HEK293T (cell line): Measurements from ENCODE around the gene E2F3.

Experiments used
- CTCF ChIA-PET: fragments of 350-600 bp; formaldehyde crosslinking; extraction: SDS; loops from one replicate; lab custom pipeline; 2021; ENCODE audit warnings: antibody characterized with exemption, inconsistent platforms; lab: Yijun Ruan, JAX
- POLR2A ChIA-PET: fragments of 350-600 bp; formaldehyde crosslinking; extraction: SDS; loops from one replicate; lab custom pipeline; 2020; ENCODE audit warnings: antibody characterized with exemption, inconsistent platforms; lab: Yijun Ruan, JAX
- DNase-seq: peaks from one replicate; pipeline ENCODE4 v3.0.0; 2012; ENCODE audit warnings: mixed read lengths; ENCODE audit errors: extremely low spot score
- ARNT ChIP-seq: fragments of 450-650 bp; IDR thresholded peaks from 2 replicates; pipeline ENCODE4 v1.6.1; 2017; ENCODE audit warnings: mild to moderate bottlenecking
- BHLHE40 ChIP-seq: fragments of 450-650 bp; IDR thresholded peaks from 2 replicates; pipeline ENCODE4 v1.6.1; 2016; ENCODE audit warnings: mild to moderate bottlenecking, moderate library complexity, borderline replicate concordance
- CTBP1 ChIP-seq: fragments of 450-650 bp; IDR thresholded peaks from 2 replicates; pipeline ENCODE4 v1.6.1; 2016; ENCODE audit warnings: borderline replicate concordance
- ELF4 ChIP-seq: fragments of 450-650 bp; IDR thresholded peaks from 2 replicates; pipeline ENCODE4 v1.6.1; 2017; ENCODE audit warnings: antibody characterized with exemption
- FOXA1 ChIP-seq: fragments of 450-650 bp; IDR thresholded peaks from 2 replicates; pipeline ENCODE4 v1.6.1; 2016; ENCODE audit warnings: mild to moderate bottlenecking
- FOXK2 ChIP-seq: fragments of 450-650 bp; IDR thresholded peaks from 2 replicates; pipeline ENCODE4 v1.6.1; 2016; ENCODE audit warnings: mild to moderate bottlenecking
- FOXM1 ChIP-seq: fragments of 450-650 bp; IDR thresholded peaks from 2 replicates; pipeline ENCODE4 v1.6.1; 2017; ENCODE audit warnings: mild to moderate bottlenecking, borderline replicate concordance
- HDGF ChIP-seq: fragments of 450-650 bp; IDR thresholded peaks from 2 replicates; pipeline ENCODE4 v1.6.1; 2017; ENCODE audit warnings: antibody characterized with exemption, borderline replicate concordance
- L3MBTL2 ChIP-seq: fragments of 450-650 bp; conservative IDR thresholded peaks from 2 replicates; pipeline ENCODE4 v1.6.1; 2016; ENCODE audit warnings: mild to moderate bottlenecking
- LEF1 ChIP-seq: fragments of 450-650 bp; IDR thresholded peaks from 2 replicates; pipeline ENCODE4 v1.6.1; 2017; ENCODE audit warnings: mild to moderate bottlenecking, borderline replicate concordance
- NFRKB ChIP-seq: fragments of 450-650 bp; IDR thresholded peaks from 2 replicates; pipeline ENCODE4 v1.6.1; 2016; ENCODE audit warnings: mild to moderate bottlenecking, moderate library complexity
- PKNOX1 ChIP-seq: fragments of 450-650 bp; IDR thresholded peaks from 2 replicates; pipeline ENCODE4 v1.6.1; 2016
- SP1 ChIP-seq: fragments of 450-650 bp; IDR thresholded peaks from 2 replicates; pipeline ENCODE4 v1.6.1; 2017
- SUZ12 ChIP-seq: fragments of 450-650 bp; IDR thresholded peaks from 2 replicates; pipeline ENCODE4 v1.6.1; 2016; ENCODE audit warnings: mild to moderate bottlenecking
- TARDBP ChIP-seq: fragments of 450-650 bp; IDR thresholded peaks from 2 replicates; pipeline ENCODE4 v1.6.1; 2016
- ZNF384 ChIP-seq: fragments of 450-650 bp; IDR thresholded peaks from 2 replicates; pipeline ENCODE4 v1.6.1; 2016

The E2F3 gene

GRCh38 chr6:20403766-20404640 is 2.3 kb downstream of the E2F3 start:
- peak; percentile 29 for DNase-seq
- POLR2A ChIA-PET, result interaction anchor here (0.8 to 1.5 kb wide), 5 partner anchors 10 to 130 kb away, joined by 3 to 6 read pairs (median 4); partner anchors contain the start of gene CDKAL1
- CTCF ChIA-PET, result interaction anchor here (0.6 to 2.0 kb wide), 11 partner anchors 9 to 124 kb away, joined by 3 to 10 read pairs (median 3); no protein-coding TSS in a partner anchor
- no peak for TF ChIP-seq FOXA1
- no peak for TF ChIP-seq LEF1
- TF ChIP-seq ELF4, result no peak
- 0 out of 2 replicates have a peak, but pooled peaks have one; percentile 23 for TF ChIP-seq FOXM1

GRCh38 chr6:20404641-20405032 is 3.0 kb downstream of the E2F3 start:
- ChIA-PET CTCF (interaction anchor here (0.6 to 2.0 kb wide), 11 partner anchors 9 to 123 kb away, joined by 3 to 10 read pairs (median 3); no protein-coding TSS in a partner anchor), POLR2A (interaction anchor here (0.8 to 1.5 kb wide), 3 partner anchors 10 to 129 kb away, joined by 3 to 6 read pairs (median 5); partner anchors contain the start of gene CDKAL1)
- peak; percentile 42 for DNase-seq
- no peak for TF ChIP-seq BHLHE40
- no peak for TF ChIP-seq SUZ12
- no peak for TF ChIP-seq FOXA1
- TF ChIP-seq CTBP1, result no peak

DNA sequence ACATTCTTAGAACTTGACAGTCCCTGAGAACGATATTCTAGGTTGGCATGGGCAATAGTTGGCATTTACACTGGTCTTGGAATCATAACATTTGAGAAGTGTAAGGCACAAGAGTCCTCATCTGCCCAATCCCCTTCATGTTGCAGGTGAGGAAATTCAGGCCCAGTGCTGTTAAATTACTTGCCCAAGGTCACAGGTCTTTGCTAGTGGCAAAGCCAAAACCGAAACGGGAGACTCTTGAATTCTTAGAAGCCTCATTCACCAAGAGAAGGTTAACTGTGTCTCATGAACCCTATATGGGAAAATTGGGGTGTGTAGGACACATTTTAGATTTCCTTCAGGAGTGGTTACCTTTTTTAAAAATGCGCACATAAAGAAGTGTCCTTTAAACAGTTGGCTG is 7.2 kb downstream of the E2F3 start:
- ChIA-PET CTCF (no interaction called here), POLR2A (interaction anchor here (2.1 kb wide), 1 partner anchor 9 kb away, joined by 6 read pairs; no protein-coding TSS in a partner anchor)

DNA sequence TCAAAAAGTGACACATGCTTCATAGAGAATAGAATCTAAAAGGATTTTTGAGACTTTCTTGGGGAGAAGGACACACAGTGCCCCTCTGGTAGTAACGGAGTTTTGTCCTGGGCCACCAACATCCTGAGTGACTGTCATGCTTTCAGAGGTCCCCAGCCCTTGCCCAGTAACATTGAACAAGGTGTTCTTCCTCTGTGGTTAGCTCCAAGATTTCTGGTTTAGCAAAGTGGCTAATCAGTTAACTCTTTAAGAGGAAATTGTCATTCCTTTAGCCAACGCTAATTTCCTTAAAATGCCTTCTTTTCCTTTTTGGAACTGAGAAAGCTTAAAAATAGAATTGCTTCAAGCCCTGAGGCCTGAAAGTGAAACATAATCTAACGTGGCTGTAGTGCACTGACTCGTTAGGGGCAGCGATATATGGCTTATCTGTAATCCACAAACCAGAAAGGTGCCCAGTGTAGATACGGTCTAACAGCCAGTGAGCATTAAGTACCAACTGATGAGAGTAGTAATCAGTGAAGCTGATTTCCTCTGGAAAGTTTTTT is 7.8 kb downstream of the E2F3 start:
- no peak for DNase-seq
- TF ChIP-seq BHLHE40, result no peak
- POLR2A ChIA-PET, result no interaction called here
- CTCF ChIA-PET, result no interaction called here

More for the DNA sequence above, 7.2 kb downstream of the E2F3 start:
- no peak for DNase-seq
- no peak for TF ChIP-seq NFRKB
- TF ChIP-seq PKNOX1, result no peak
- TF ChIP-seq L3MBTL2, result no peak
- TF ChIP-seq HDGF, result no peak
- TF ChIP-seq FOXM1, result no peak

GRCh38 chr6:20411544-20411943 is 9.9 kb downstream of the E2F3 start:
- POLR2A ChIA-PET, result interaction anchor here (0.8 kb wide), 1 partner anchor 108 kb away, joined by 3 read pairs; no protein-coding TSS in a partner anchor
- DNase-seq, result no peak
- CTCF ChIA-PET, result no interaction called here
- TF ChIP-seq LEF1 (no peak), L3MBTL2 (no peak), CTBP1 (no peak), SUZ12 (no peak), TARDBP (no peak), ARNT (no peak), HDGF (no peak), NFRKB (no peak), BHLHE40 (no peak), FOXK2 (no peak), FOXM1 (no peak), SP1 (no peak), ZNF384 (no peak), PKNOX1 (no peak), ELF4 (no peak), FOXA1 (no peak)

- ChIA-PET CTCF (interaction anchor here (2.6 kb wide), 1 partner anchor 8 kb away, joined by 10 read pairs; no protein-coding TSS in a partner anchor), POLR2A (no interaction called here)
- no peak for TF ChIP-seq SP1
- no peak for TF ChIP-seq FOXA1
- TF ChIP-seq TARDBP, result no peak
- no peak for TF ChIP-seq ARNT
- TF ChIP-seq LEF1, result no peak
- no peak for TF ChIP-seq PKNOX1
- no peak for TF ChIP-seq FOXM1
- no peak for TF ChIP-seq NFRKB
- TF ChIP-seq SUZ12, result no peak
- no peak for TF ChIP-seq ZNF384
- TF ChIP-seq FOXK2, result no peak
- TF ChIP-seq ELF4, result no peak
- TF ChIP-seq CTBP1, result no peak
- no peak for DNase-seq
These were observed 10.4 kb downstream of the E2F3 start for GRCh38 chr6:20411953-20412681.
